Vagina (tissue), 2 donors: ENCODE measurements around the gene APBB2. TPM values are rescaled to one million over a fixed set of nuclear protein-coding genes. Genes with fewer than 3 reads are reported as not detected.

ENCODE experiments used
- DNase-seq, 2 donors: peaks; one replicate each; pipeline ENCODE4 v3.0.0-alpha.2; 2017; ENCODE audit errors: extremely low spot score in 2 of 2
- H3K27ac ChIP-seq: fragments of 200-600 bp; sonication (generic); one replicate; pipeline ENCODE4 v1.5.1; 2019
- H3K27me3 ChIP-seq: fragments of 200-600 bp; sonication (generic); one replicate; pipeline ENCODE4 v1.5.1; 2019
- H3K36me3 ChIP-seq, 2 donors: fragments of 200-600 bp; sonication (generic); one replicate each; pipeline ENCODE4 v1.5.1; 2017 to 2019
- H3K4me1 ChIP-seq: fragments of 200-600 bp; sonication (generic); one replicate; pipeline ENCODE4 v1.5.1; 2019
- H3K4me3 ChIP-seq, 2 donors: fragments of 200-600 bp; sonication (generic); 1 replicate in 1 of 2; 2 replicates in 1 of 2; pipeline ENCODE4 v1.5.1; 2016 to 2019
- H3K9me3 ChIP-seq: fragments of 200-600 bp; sonication (generic); one replicate; pipeline ENCODE4 v1.5.1; 2019
- CTCF ChIP-seq, 3 experiments: fragments of 450-650 bp in 2 of 3; fragments of 200-600 bp in 1 of 3; sonication (generic) in 1 of 3; IDR thresholded peaks; one replicate each; pipeline ENCODE4 v1.5.1; 2017 to 2019; ENCODE audit warnings: antibody characterized with exemption in 3 of 3, mild to moderate bottlenecking in 2 of 3, moderate library complexity in 2 of 3
- POLR2A ChIP-seq, 2 donors: fragments of 450-650 bp; IDR thresholded peaks; one replicate each; pipeline ENCODE4 v1.6.1; 2017; ENCODE audit warnings: antibody characterized with exemption in 2 of 2, mild to moderate bottlenecking in 2 of 2, moderate library complexity in 2 of 2
- POLR2AphosphoS5 ChIP-seq, 2 donors: sonication (generic); formaldehyde crosslinking; IDR thresholded peaks; one replicate each; pipeline ENCODE4 v1.9.0; 2017; ENCODE audit warnings: antibody characterized with exemption in 2 of 2, mild to moderate bottlenecking in 2 of 2, low read depth in 1 of 2; ENCODE audit not compliant: insufficient read depth in 1 of 2
- intact Hi-C: fragments of 100-400 bp; cut with DNase I; formaldehyde crosslinking; loops from one replicate; pipeline ENCODE4 v1.15.1; 2023
- total RNA-seq: library from RNA; depleted of rRNA; stranded (reverse); fragments of >200 nt; gene quantifications from one replicate; pipeline ENCODE4 v1.2.3, GENCODE V29; 2016

Gene APBB2
- total RNA-seq, 1 donor from 2014 or later, result 68.8 TPM

- intact Hi-C loops, result no loop called here
- TF ChIP-seq POLR2AphosphoS5 (IDR thresholded peaks at IDR 0.05; ENCODE audit: insufficient read depth in 1 of 2, low read depth in 1 of 2), result no peak
- no peak for TF ChIP-seq CTCF (IDR thresholded peaks at IDR 0.05)
- no peak for TF ChIP-seq POLR2A (IDR thresholded peaks at IDR 0.05)
- H3K27ac ChIP-seq, result no peak overlapping the region
- no peaks in the 10 kb centered on the region for H3K36me3 ChIP-seq
- H3K4me3 ChIP-seq, result no peak overlapping the region
- peaks cover 5% of the 10 kb centered on the region for H3K9me3 ChIP-seq
- no peaks in the 10 kb centered on the region for H3K27me3 ChIP-seq
- DNase-seq, result no peak
- H3K4me1 ChIP-seq, result no peaks in the 10 kb centered on the region
Observed at GRCh38 chr4:41043465-41043864, 170.9 kb downstream of the APBB2 start.

GRCh38 chr4:41041551-41041950, 172.8 kb downstream of the APBB2 start:
- no peaks in the 10 kb centered on the region for H3K27me3 ChIP-seq
- peaks cover 5% of the 10 kb centered on the region for H3K9me3 ChIP-seq
- DNase-seq, result no peak
- no peak overlapping the region for H3K4me3 ChIP-seq
- H3K36me3 ChIP-seq, result no peaks in the 10 kb centered on the region
- TF ChIP-seq POLR2AphosphoS5 (IDR thresholded peaks at IDR 0.05; ENCODE audit: insufficient read depth in 1 of 2, low read depth in 1 of 2) (no peak), CTCF (IDR thresholded peaks at IDR 0.05) (no peak), POLR2A (IDR thresholded peaks at IDR 0.05) (no peak)
- H3K27ac ChIP-seq, result no peak overlapping the region
- intact Hi-C loops, result no loop called here
- H3K4me1 ChIP-seq, result no peaks in the 10 kb centered on the region

DNA sequence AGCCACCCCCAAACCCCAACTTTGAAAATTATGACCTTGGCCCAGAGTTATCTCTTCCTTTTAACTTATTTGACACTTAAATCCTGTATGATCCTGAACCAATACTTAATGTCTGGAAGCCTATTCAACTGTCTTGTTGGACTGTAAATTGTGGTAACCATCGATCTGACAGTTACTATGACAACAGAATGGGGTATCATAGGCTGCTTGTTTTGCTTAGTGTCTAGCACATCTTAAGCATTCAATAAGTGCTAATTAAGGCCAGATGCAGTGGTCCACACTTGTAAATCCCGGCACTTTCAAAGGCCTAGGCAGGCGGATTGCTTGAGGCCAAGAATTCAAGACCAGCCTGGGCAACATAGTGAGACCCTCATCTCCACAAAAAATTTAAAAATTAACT, 175.0 kb downstream of the APBB2 start:
- TF ChIP-seq CTCF (IDR thresholded peaks at IDR 0.05) (no peak), POLR2A (IDR thresholded peaks at IDR 0.05) (no peak), POLR2AphosphoS5 (IDR thresholded peaks at IDR 0.05; ENCODE audit: insufficient read depth in 1 of 2, low read depth in 1 of 2) (no peak)
- DNase-seq, result no peak
- H3K27ac ChIP-seq, result no peak overlapping the region
- no peaks in the 10 kb centered on the region for H3K9me3 ChIP-seq
- H3K4me1 ChIP-seq, result no peaks in the 10 kb centered on the region
- no peak overlapping the region for H3K4me3 ChIP-seq
- no peaks in the 10 kb centered on the region for H3K27me3 ChIP-seq
- intact Hi-C loops, result no loop called here
- no peaks in the 10 kb centered on the region for H3K36me3 ChIP-seq

DNA sequence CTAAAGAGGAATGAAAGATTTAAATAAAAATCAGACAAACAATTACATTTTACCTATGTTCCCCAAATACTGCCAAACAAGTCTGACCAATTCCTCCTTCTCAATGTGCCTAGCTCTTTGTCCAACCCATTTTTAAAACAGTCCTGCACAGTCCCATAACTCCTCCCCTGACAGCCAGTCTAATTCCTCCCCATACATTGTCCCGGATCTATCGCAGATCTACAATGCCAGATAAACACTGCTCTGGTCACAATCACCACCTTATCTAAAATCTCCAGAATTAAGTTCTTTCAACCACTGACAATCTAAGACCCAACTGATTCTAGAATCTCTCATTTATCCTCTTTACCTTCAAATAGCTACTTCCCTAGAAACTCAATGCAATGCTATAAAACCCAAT, 176.0 kb downstream of the APBB2 start:
- H3K27me3 ChIP-seq, result no peaks in the 10 kb centered on the region
- no peaks in the 10 kb centered on the region for H3K4me1 ChIP-seq
- no peak overlapping the region for H3K27ac ChIP-seq
- no peak for TF ChIP-seq POLR2AphosphoS5 (IDR thresholded peaks at IDR 0.05; ENCODE audit: insufficient read depth in 1 of 2, low read depth in 1 of 2)
- no peak for TF ChIP-seq POLR2A (IDR thresholded peaks at IDR 0.05)
- no peak for TF ChIP-seq CTCF (IDR thresholded peaks at IDR 0.05)
- H3K36me3 ChIP-seq, result no peaks in the 10 kb centered on the region
- H3K9me3 ChIP-seq, result no peaks in the 10 kb centered on the region
- intact Hi-C loops, result no loop called here
- DNase-seq, result no peak
- H3K4me3 ChIP-seq, result no peak overlapping the region

DNA sequence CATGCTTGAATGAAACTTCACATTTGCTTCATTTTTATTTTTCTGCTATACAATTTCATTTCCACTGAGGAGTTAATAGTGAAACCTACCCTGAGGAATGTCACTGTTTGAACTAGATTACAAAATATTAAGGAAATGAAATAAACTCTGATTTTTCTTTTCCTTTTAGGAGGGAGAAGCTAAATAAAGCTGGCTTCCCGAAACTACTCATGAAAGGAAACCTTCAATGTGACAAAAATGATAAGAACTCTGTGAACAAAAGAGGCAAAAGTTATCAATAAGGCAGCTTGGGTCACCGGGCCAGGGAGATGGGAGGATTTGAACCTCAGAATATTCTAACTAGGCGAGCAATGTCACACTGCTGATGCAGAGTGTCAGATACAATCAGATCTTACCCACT, 185.2 kb downstream of the APBB2 start:
- Histone ChIP-seq H3K4me1 (peaks cover 24% of the 10 kb centered on the region), H3K27me3 (no peaks in the 10 kb centered on the region), H3K9me3 (peaks cover 17% of the 10 kb centered on the region), H3K36me3 (no peaks in the 10 kb centered on the region), H3K4me3 (no peak overlapping the region), H3K27ac (peak overlapping the region; percentile 68)
- TF ChIP-seq POLR2AphosphoS5 (IDR thresholded peaks at IDR 0.05; ENCODE audit: insufficient read depth in 1 of 2, low read depth in 1 of 2), result no peak
- TF ChIP-seq POLR2A (IDR thresholded peaks at IDR 0.05), result no peak
- TF ChIP-seq CTCF (IDR thresholded peaks at IDR 0.05), result no peak
- DNase-seq, result no peak
- intact Hi-C loops, result no loop called here
